H1 (cell line): ENCODE data around the gene CAPS. TPM values are rescaled to one million over a fixed set of nuclear protein-coding genes. Genes with fewer than 3 reads are reported as not detected.
A peak's percentile ranks its signal among the peaks of the same experiment; 100 is the strongest.

Experiments
- BACH1 ChIP-seq: IDR thresholded peaks from 2 replicates; pipeline ENCODE4 v1.6.1; 2012; ENCODE audit warnings: low read length, improper control_type of control experiment
- BCL11A ChIP-seq, 2 experiments: IDR thresholded peaks; one replicate each; pipeline ENCODE4 v1.6.1; 2011; ENCODE audit warnings: low read depth in 2 of 2, low read length in 2 of 2, mild to moderate bottlenecking in 2 of 2
- BRCA1 ChIP-seq: IDR thresholded peaks from 2 replicates; pipeline ENCODE4 v1.6.1; 2012; ENCODE audit warnings: low read depth, low read length, improper control_type of control experiment
- CBX5 ChIP-seq: fragments of 300-800, 300-1000 bp; sonication (generic); IDR thresholded peaks from 2 replicates; pipeline ENCODE4 v1.7.1; 2016; ENCODE audit warnings: antibody characterized with exemption, low read length, low read depth
- CEBPB ChIP-seq: IDR thresholded peaks from 2 replicates; pipeline ENCODE4 v1.6.1; 2012; ENCODE audit warnings: low read depth, low read length
- CHD1 ChIP-seq: IDR thresholded peaks from 2 replicates; pipeline ENCODE4 v1.6.1; 2012; ENCODE audit warnings: low read depth, low read length, improper control_type of control experiment
- CREB1 ChIP-seq: IDR thresholded peaks from 2 replicates; pipeline ENCODE4 v1.6.1; 2012; ENCODE audit warnings: inconsistent platforms
- CTBP2 ChIP-seq: IDR thresholded peaks from 2 replicates; pipeline ENCODE4 v1.7.0; 2011; ENCODE audit warnings: borderline replicate concordance, mild to moderate bottlenecking, moderate library complexity, mixed read lengths, low read length; ENCODE audit not compliant: insufficient read depth, insufficient read length
- EZH2 ChIP-seq: fragments of 200-600 bp; sonication (generic); IDR thresholded peaks from 2 replicates; pipeline ENCODE4 v1.7.1; 2012; ENCODE audit warnings: low read depth, mild to moderate bottlenecking, moderate library complexity, low read length, inconsistent platforms; ENCODE audit not compliant: severe bottlenecking
- GTF2F1 ChIP-seq: IDR thresholded peaks from 2 replicates; pipeline ENCODE4 v1.6.1; 2012; ENCODE audit warnings: low read depth, low read length, improper control_type of control experiment, borderline replicate concordance
- JUN ChIP-seq: IDR thresholded peaks from 2 replicates; pipeline ENCODE4 v1.6.1; 2011; ENCODE audit warnings: low read depth, mild to moderate bottlenecking, improper control_type of control experiment, low read length
- KDM1A ChIP-seq: fragments of 200-600, 300-600 bp; sonication (generic); IDR thresholded peaks from 2 replicates; pipeline ENCODE4 v1.7.1; 2016; ENCODE audit warnings: mild to moderate bottlenecking, low read length, borderline replicate concordance
- KDM4A ChIP-seq: IDR thresholded peaks from one replicate; pipeline ENCODE4 v1.7.1; 2012; ENCODE audit warnings: low read depth, mild to moderate bottlenecking, moderate library complexity, low read length, inconsistent platforms; ENCODE audit not compliant: severe bottlenecking
- MAFK ChIP-seq: IDR thresholded peaks from 2 replicates; pipeline ENCODE4 v1.6.1; 2012; ENCODE audit warnings: low read depth, mild to moderate bottlenecking, improper control_type of control experiment, low read length
- NANOG ChIP-seq: IDR thresholded peaks from 2 replicates; pipeline ENCODE4 v1.6.1; 2011; ENCODE audit warnings: low read length, low read depth, mild to moderate bottlenecking, inconsistent platforms; ENCODE audit not compliant: insufficient read depth, poor library complexity, severe bottlenecking
- NRF1 ChIP-seq: IDR thresholded peaks from 2 replicates; pipeline ENCODE4 v1.6.1; 2011; ENCODE audit warnings: mild to moderate bottlenecking, low read depth, low read length, improper control_type of control experiment
- POLR2A ChIP-seq, 2 experiments: IDR thresholded peaks; 1 replicate in 1 of 2; 2 replicates in 1 of 2; pipeline ENCODE4 v1.6.1; 2011; ENCODE audit warnings: low read depth in 2 of 2, low read length in 2 of 2, mild to moderate bottlenecking in 2 of 2; ENCODE audit errors: control extremely low read depth in 1 of 2
- POLR2AphosphoS5 ChIP-seq: IDR thresholded peaks from 2 replicates; pipeline ENCODE4 v1.6.1; 2011; ENCODE audit warnings: low read depth, low read length
- POU5F1 ChIP-seq: IDR thresholded peaks from 2 replicates; pipeline ENCODE4 v1.6.1; 2011; ENCODE audit warnings: low read depth, mild to moderate bottlenecking, low read length, moderate library complexity
- SAP30 ChIP-seq: fragments of 300-600 bp; sonication (generic); IDR thresholded peaks from 2 replicates; pipeline ENCODE4 v1.7.1; 2012; ENCODE audit warnings: low read length, moderate library complexity, mild to moderate bottlenecking, inconsistent platforms; ENCODE audit not compliant: insufficient read depth, insufficient replicate concordance
- SP1 ChIP-seq: IDR thresholded peaks from 2 replicates; pipeline ENCODE4 v1.6.1; 2011; ENCODE audit warnings: low read depth, low read length
- SUZ12 ChIP-seq: fragments of 200-600 bp; sonication (generic); IDR thresholded peaks from 2 replicates; pipeline ENCODE4 v1.6.1; 2012; ENCODE audit warnings: mild to moderate bottlenecking, inconsistent platforms, low read length, moderate library complexity, mixed read lengths
- TAF1 ChIP-seq: IDR thresholded peaks from 2 replicates; pipeline ENCODE4 v1.6.1; 2011; ENCODE audit warnings: mild to moderate bottlenecking, low read depth, low read length
- TBP ChIP-seq: IDR thresholded peaks from 2 replicates; pipeline ENCODE4 v1.6.1; 2011; ENCODE audit warnings: low read depth, low read length, improper control_type of control experiment
- TCF12 ChIP-seq: IDR thresholded peaks from 2 replicates; pipeline ENCODE4 v1.6.1; 2011; ENCODE audit warnings: low read depth, mild to moderate bottlenecking, low read length
- polyA plus RNA-seq, 7 experiments: library from polyadenylated mRNA; depleted of rRNA in 3 of 7; stranded (reverse) in 5 of 7; unstranded in 2 of 7; fragments of >200 nt in 5 of 7; fragments of 200-250 nt in 2 of 7; gene quantifications; 1 replicate in 5 of 7; 2 replicates in 1 of 7; 4 replicates in 1 of 7; pipeline versions ENCODE4 v1.2.1 to v1.2.3, GENCODE V29; 2011 to 2013; ENCODE audit warnings: missing spikeins in 2 of 7, mixed read lengths in 2 of 7
- total RNA-seq: library from RNA; stranded (reverse); fragmentation: NEBNext Ultra II Directional; extraction: Animal tissue kit (Norgen Biotek cat#: 25700); gene quantifications from 2 replicates; pipeline ENCODE4 v1.2.1, GENCODE V29; 2021
- TF ChIP-seq, protein P1 (sequence below): IDR thresholded peaks from 2 replicates; pipeline ENCODE4 v1.6.1; 2012; ENCODE audit warnings: inconsistent platforms

Gene CAPS
- total and polyA plus RNA-seq, 2 of the 8 experiments (the other 6 are each of a cell fraction or from before 2014, with no cell fraction given), result 2.1 to 2.4 TPM

- TF ChIP-seq CHD1, result no peak
- no peak for TF ChIP-seq BACH1
- peak; percentile 58 for TF ChIP-seq NRF1
- TF ChIP-seq MAFK, result no peak
- peak; percentile 56 for TF ChIP-seq TBP
- TF ChIP-seq KDM1A, result no peak
- TF ChIP-seq CREB1, result peak; percentile 61
- no peak for TF ChIP-seq TCF12
- TF ChIP-seq CBX5, result no peak
- no peak for TF ChIP-seq POU5F1
- peak; percentile 91 for TF ChIP-seq KDM4A
- TF ChIP-seq TAF1, result peak; percentile 74
- peak; percentile 55 for TF ChIP-seq NANOG
- TF ChIP-seq GTF2F1, result peak; percentile 63; the same call in 1 of the 2 replicates
- no peak for TF ChIP-seq JUN
- no peak for TF ChIP-seq SUZ12
- peak; percentile 85 for TF ChIP-seq POLR2AphosphoS5
- TF ChIP-seq BRCA1, result peak; percentile 92
- peak; percentile 78 to 80 for TF ChIP-seq POLR2A (IDR thresholded peaks at IDR 0.05; ENCODE audit: control extremely low read depth in 1 of 2, low read depth in 2 of 2, low read length in 2 of 2)
- no peak for TF ChIP-seq EZH2
- TF ChIP-seq SP1, result peak; percentile 37; the same call in 1 of the 2 replicates
- 0 out of 2 replicates have a peak, but pooled peaks have one; percentile 29 for TF ChIP-seq CEBPB
- peak; percentile 27 for TF ChIP-seq CTBP2
- TF ChIP-seq BCL11A (IDR thresholded peaks at IDR 0.05; ENCODE audit: low read depth in 2 of 2, low read length in 2 of 2), result no peak
- TF ChIP-seq, protein P1, sequence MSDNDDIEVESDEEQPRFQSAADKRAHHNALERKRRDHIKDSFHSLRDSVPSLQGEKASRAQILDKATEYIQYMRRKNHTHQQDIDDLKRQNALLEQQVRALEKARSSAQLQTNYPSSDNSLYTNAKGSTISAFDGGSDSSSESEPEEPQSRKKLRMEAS, result peak; percentile 87
- TF ChIP-seq SAP30, result peak; percentile 98
Measured at GRCh38 chr19:5903624-5904351, 10.3 kb upstream of the CAPS start, which contains the start of gene NDUFA11 (continued).
